Measurements from ENCODE around the gene TSPO.

The TSPO gene

GRCh38 chr22:43212434-43212952, 61.1 kb downstream of the TSPO start:
- H3K27ac ChIP-seq (ENCODE audit: low read depth, low read length) = no peak overlapping the region

More at GRCh38 chr22:43212434-43212952, 61.1 kb downstream of the TSPO start:
- no peaks in the 10 kb centered on the region; the same call in 1 of the 2 replicates for H3K27me3 ChIP-seq (ENCODE audit: control insufficient read depth, insufficient read depth, low read length)
- no peaks in the 10 kb centered on the region for H3K9me3 ChIP-seq (ENCODE audit: control insufficient read depth, insufficient read depth, low read depth, low read length)
- H3K4me3 ChIP-seq (ENCODE audit: low read depth, low read length) = no peak overlapping the region
- H3K36me3 ChIP-seq (ENCODE audit: control insufficient read depth, insufficient read depth, low read length) = no peaks in the 10 kb centered on the region
- no peak overlapping the region for H3K9ac ChIP-seq (ENCODE audit: low read length)
- peaks cover 16% of the 10 kb centered on the region for H3K4me1 ChIP-seq (ENCODE audit: control insufficient read depth, insufficient read depth, low read length)
